Keratinocyte (primary cell): ENCODE results near the gene CDC20. TPM values are rescaled to one million over a fixed set of nuclear protein-coding genes. Genes with fewer than 3 reads are reported as not detected.

Experiments used
- DNase-seq: peaks from one replicate; pipeline ENCODE4 v3.0.0-alpha.2; 2011; ENCODE audit warnings: low read depth, missing footprints, low spot score
- FAIRE-seq: peaks from 2 replicates; lab custom pipeline; 2011; peaks lifted over from hg19 to GRCh38; lab: Jason Lieb, UNC
- H2AFZ ChIP-seq: 2 replicates; pipeline ENCODE4 v1.6.0; 2012; ENCODE audit warnings: low read length, control low read depth, inconsistent platforms; ENCODE audit not compliant: control insufficient read depth
- H3K27ac ChIP-seq: 2 replicates; pipeline ENCODE4 v1.5.1; 2011; ENCODE audit warnings: low read length; ENCODE audit not compliant: control insufficient read depth, insufficient read depth
- H3K27me3 ChIP-seq: 3 replicates; pipeline ENCODE4 v1.6.0; 2011; ENCODE audit warnings: low read length; ENCODE audit not compliant: control insufficient read depth, insufficient read depth; ENCODE audit errors: extremely low read depth
- H3K36me3 ChIP-seq, 2 experiments: 2 replicates in 1 of 2; 3 replicates in 1 of 2; pipeline ENCODE4 v1.5.1; 2011; ENCODE audit warnings: low read length in 2 of 2, mild to moderate bottlenecking in 1 of 2; ENCODE audit not compliant: control insufficient read depth in 2 of 2, insufficient read depth in 2 of 2; ENCODE audit errors: extremely low read depth in 1 of 2
- H3K4me1 ChIP-seq: 3 replicates; pipeline ENCODE4 v1.5.1; 2011; ENCODE audit warnings: low read length; ENCODE audit not compliant: control insufficient read depth, insufficient read depth; ENCODE audit errors: extremely low read depth
- H3K4me2 ChIP-seq: 3 replicates; pipeline ENCODE4 v1.6.0; 2011; ENCODE audit warnings: low read depth, low read length; ENCODE audit not compliant: control insufficient read depth, insufficient read depth; ENCODE audit errors: extremely low read depth
- H3K4me3 ChIP-seq, 3 experiments: fragments of 200-600 bp in 1 of 3; sonication (generic) in 1 of 3; 2 replicates in 2 of 3; 3 replicates in 1 of 3; pipeline ENCODE4 v1.5.1; 2011 to 2016; ENCODE audit warnings: low read length in 3 of 3, mild to moderate bottlenecking in 3 of 3, control low read depth in 2 of 3, inconsistent platforms in 1 of 3, low read depth in 1 of 3, mixed read lengths in 1 of 3, mixed run types in 1 of 3, moderate library complexity in 1 of 3; ENCODE audit not compliant: control insufficient read depth in 2 of 3, insufficient read depth in 2 of 3; ENCODE audit errors: extremely low read depth in 1 of 3
- H3K79me2 ChIP-seq: 2 replicates; pipeline ENCODE4 v1.6.0; 2012; ENCODE audit warnings: low read length; ENCODE audit not compliant: control insufficient read depth, insufficient read depth
- H3K9ac ChIP-seq: 3 replicates; pipeline ENCODE4 v1.6.0; 2011; ENCODE audit warnings: low read length; ENCODE audit not compliant: control insufficient read depth, insufficient read depth; ENCODE audit errors: extremely low read depth
- H3K9me1 ChIP-seq: 3 replicates; pipeline ENCODE4 v1.6.0; 2011; ENCODE audit warnings: low read length; ENCODE audit not compliant: control insufficient read depth, insufficient read depth; ENCODE audit errors: extremely low read depth
- H3K9me3 ChIP-seq: 2 replicates; pipeline ENCODE4 v1.5.1; 2012; ENCODE audit warnings: low read depth, low read length; ENCODE audit not compliant: control insufficient read depth
- H4K20me1 ChIP-seq: 3 replicates; pipeline ENCODE4 v1.6.0; 2011; ENCODE audit warnings: low read length; ENCODE audit not compliant: control insufficient read depth, insufficient read depth; ENCODE audit errors: extremely low read depth
- CTCF ChIP-seq, 3 experiments: IDR thresholded peaks in 1 of 3; conservative IDR thresholded peaks in 1 of 3; optimal IDR thresholded peaks in 1 of 3; 2 replicates in 2 of 3; 3 replicates in 1 of 3; pipeline versions ENCODE3 to v1.5.1; 2011; ENCODE audit warnings: low read length in 3 of 3, mild to moderate bottlenecking in 3 of 3, moderate library complexity in 2 of 3, control low read depth in 1 of 3, inconsistent platforms in 1 of 3; ENCODE audit not compliant: insufficient read depth in 2 of 3; ENCODE audit errors: extremely low read depth in 1 of 3
- EZH2 ChIP-seq: IDR thresholded peaks from one replicate; pipeline ENCODE4 v1.6.1; 2012; ENCODE audit warnings: inconsistent platforms, mild to moderate bottlenecking, low read length, moderate library complexity
- dilution Hi-C: fragments of 300-500 bp; cut with MboI; formaldehyde crosslinking; loops from one replicate; pipeline ENCODE4 v1.7.0; 2020; ENCODE audit warnings: low sequenced_read_pairs; ENCODE audit not compliant: extremely low pct_ligation_motif_present
- polyA plus RNA-seq, 5 experiments: library from polyadenylated mRNA; depleted of rRNA in 3 of 5; stranded (reverse) in 3 of 5; stranded (forward) in 1 of 5; unstranded in 1 of 5; fragments of >200 nt; gene quantifications; 1 replicate in 1 of 5; 2 replicates in 3 of 5; 3 replicates in 1 of 5; pipeline versions ENCODE4 v1.2.1 to v1.2.3, GENCODE V29; 2011 to 2012; ENCODE audit warnings: missing spikeins in 2 of 5, low read depth in 1 of 5, low replicate concordance in 1 of 5

Gene CDC20
- polyA plus RNA-seq, 1 donor (not counting 4 experiments of a cell fraction or from before 2014, with no cell fraction given): 84.2 TPM

GRCh38 chr1:43348343-43348808 lies 10.4 kb upstream of the CDC20 start:
- Histone ChIP-seq H4K20me1 (no peaks in the 10 kb centered on the region), H3K4me1 (peaks cover 16% of the 10 kb centered on the region), H3K4me3 (peak overlapping the region; percentile 41 to 80 (median 70)), H3K9me3 (no peaks in the 10 kb centered on the region), H3K9ac (peak overlapping the region; percentile 87), H3K9me1 (no peaks in the 10 kb centered on the region), H3K27me3 (no peaks in the 10 kb centered on the region), H3K79me2 (no peaks in the 10 kb centered on the region), H3K4me2 (peak overlapping the region; percentile 90), H3K27ac (peak overlapping the region; percentile 90), H2AFZ (peak overlapping the region; percentile 78), H3K36me3 (no peaks in the 10 kb centered on the region)
- peak; percentile 55 for FAIRE-seq
- dilution Hi-C loops: no loop called here
- no peak for DNase-seq
- TF ChIP-seq CTCF (optimal IDR thresholded peaks at IDR 0.05 in 1 of 3, IDR thresholded peaks at IDR 0.05 in 1 of 3, conservative IDR thresholded peaks at IDR 0.05 in 1 of 3; ENCODE audit: extremely low read depth in 1 of 3, insufficient read depth in 2 of 3, low read length in 3 of 3) (no peak), EZH2 (no peak)

GRCh38 chr1:43348809-43349593 lies 9.8 kb upstream of the CDC20 start:
- peak overlapping the region; percentile 93 for H2AFZ ChIP-seq
- TF ChIP-seq CTCF (optimal IDR thresholded peaks at IDR 0.05 in 1 of 3, IDR thresholded peaks at IDR 0.05 in 1 of 3, conservative IDR thresholded peaks at IDR 0.05 in 1 of 3; ENCODE audit: extremely low read depth in 1 of 3, insufficient read depth in 2 of 3, low read length in 3 of 3): no peak
- no peak for TF ChIP-seq EZH2
- no peaks in the 10 kb centered on the region for H3K27me3 ChIP-seq
- H3K9ac ChIP-seq: peak overlapping the region; percentile 87
- H3K36me3 ChIP-seq: no peaks in the 10 kb centered on the region
- H3K27ac ChIP-seq: peak overlapping the region; percentile 90
- no peaks in the 10 kb centered on the region for H3K9me3 ChIP-seq
- no peaks in the 10 kb centered on the region for H3K79me2 ChIP-seq
- FAIRE-seq (no peak), DNase-seq (no peak)
- dilution Hi-C loops: no loop called here
- H3K4me2 ChIP-seq: peak overlapping the region; percentile 90
- H4K20me1 ChIP-seq: no peaks in the 10 kb centered on the region
- peaks cover 16% of the 10 kb centered on the region for H3K4me1 ChIP-seq
- H3K9me1 ChIP-seq: no peaks in the 10 kb centered on the region
- peak overlapping the region; percentile 41 to 80 (median 70) for H3K4me3 ChIP-seq
